Thyroid gland (tissue), 4 donors: ENCODE measurements around the gene ATG4D. TPM values are rescaled to one million over a fixed set of nuclear protein-coding genes. Genes with fewer than 3 reads are reported as not detected.

Experiments used
- DNase-seq, 2 donors: peaks; one replicate each; pipeline ENCODE4 v3.0.0-alpha.2; 2019
- H3K27ac ChIP-seq, 3 donors: fragments of 200-600 bp; sonication (generic); 1 replicate in 2 of 3; 2 replicates in 1 of 3; pipeline ENCODE4 v1.5.1; 2016 to 2019; ENCODE audit warnings: mild to moderate bottlenecking in 1 of 3, moderate library complexity in 1 of 3
- H3K27me3 ChIP-seq: fragments of 200-600 bp; sonication (generic); one replicate; pipeline ENCODE4 v1.5.1; 2019
- H3K36me3 ChIP-seq, 2 donors: fragments of 200-600 bp; sonication (generic); one replicate each; pipeline ENCODE4 v1.5.1; 2016 to 2019
- H3K4me1 ChIP-seq, 2 donors: fragments of 200-600 bp; sonication (generic); one replicate each; pipeline ENCODE4 v1.5.1; 2017 to 2019
- H3K4me3 ChIP-seq, 3 donors: fragments of 200-600 bp; sonication (generic); replicated peaks in 1 of 3; 1 replicate in 2 of 3; 2 replicates in 1 of 3; pipeline ENCODE4 v1.5.1; 2016; ENCODE audit warnings: mild to moderate bottlenecking in 1 of 3
- H3K9me3 ChIP-seq: fragments of 200-600 bp; sonication (generic); one replicate; pipeline ENCODE4 v1.5.1; 2017
- POLR2A ChIP-seq, 2 donors: fragments of 450-650 bp; IDR thresholded peaks; one replicate each; pipeline ENCODE4 v1.6.1; 2017; ENCODE audit warnings: antibody characterized with exemption in 2 of 2, mild to moderate bottlenecking in 2 of 2, moderate library complexity in 1 of 2
- WGBS, 2 donors: methylation state at CpG; one replicate each; pipeline ENCODE4 v1.1.5; 2017; 5-methylcytosine and 5-hydroxymethylcytosine counted together
- intact Hi-C: fragments of 100-400 bp; cut with DNase I; formaldehyde crosslinking; loops from one replicate; pipeline ENCODE4 v1.15.1; 2023
- total RNA-seq, 4 donors: library from RNA; depleted of rRNA; stranded (reverse); fragments of >200 nt; gene quantifications; one replicate each; pipeline ENCODE4 v1.2.3, GENCODE V29; 2016
- TF ChIP-seq, protein P1 (sequence below), 6 experiments: fragments of 200-600 bp in 3 of 6; fragments of 450-650 bp in 3 of 6; sonication (generic) in 3 of 6; IDR thresholded peaks; one replicate each; pipeline ENCODE4 v1.5.1; 2016 to 2019; ENCODE audit warnings: antibody characterized with exemption in 6 of 6, mild to moderate bottlenecking in 2 of 6, inconsistent platforms in 1 of 6, moderate library complexity in 1 of 6

The ATG4D gene
- total RNA-seq, 4 donors from 2014 or later = 28.4 to 37.0 (median 31.3) TPM

DNA sequence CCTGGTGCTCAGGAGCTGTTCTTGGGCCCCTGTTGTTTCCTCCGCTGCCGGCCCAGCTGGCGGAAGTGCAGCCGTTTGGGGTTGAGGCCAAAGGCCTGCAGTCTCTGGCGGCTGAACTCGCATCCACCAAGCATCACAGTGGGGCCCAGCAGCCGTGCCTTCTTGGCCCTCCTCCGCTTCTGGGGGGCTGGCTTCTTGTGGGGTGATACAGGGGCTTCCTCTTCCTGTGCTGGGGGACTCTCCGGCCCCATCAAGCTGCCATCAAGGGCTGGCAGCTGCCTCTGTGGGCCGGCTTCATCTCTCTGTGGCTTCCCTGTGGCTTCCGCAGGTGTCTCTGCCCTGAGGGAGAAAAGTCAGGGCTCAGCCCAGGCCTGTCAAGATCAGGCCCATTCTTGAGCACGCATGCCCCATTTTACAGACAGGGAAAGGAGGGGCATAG is 10.3 kb downstream of the ATG4D start:
- Histone ChIP-seq H3K27me3 (no peaks in the 10 kb centered on the region), H3K9me3 (no peaks in the 10 kb centered on the region), H3K36me3 (peaks cover 55 to 60% of the 10 kb centered on the region in 2 donors), H3K4me1 (no peaks in the 10 kb centered on the region), H3K27ac (no peak overlapping the region), H3K4me3 (no peak overlapping the region)
- 78 to 90% methylated on average over 5 to 7 of the region's 12 CpGs for WGBS, 2 donors
- intact Hi-C loops = no loop called here
- TF ChIP-seq, protein P1, sequence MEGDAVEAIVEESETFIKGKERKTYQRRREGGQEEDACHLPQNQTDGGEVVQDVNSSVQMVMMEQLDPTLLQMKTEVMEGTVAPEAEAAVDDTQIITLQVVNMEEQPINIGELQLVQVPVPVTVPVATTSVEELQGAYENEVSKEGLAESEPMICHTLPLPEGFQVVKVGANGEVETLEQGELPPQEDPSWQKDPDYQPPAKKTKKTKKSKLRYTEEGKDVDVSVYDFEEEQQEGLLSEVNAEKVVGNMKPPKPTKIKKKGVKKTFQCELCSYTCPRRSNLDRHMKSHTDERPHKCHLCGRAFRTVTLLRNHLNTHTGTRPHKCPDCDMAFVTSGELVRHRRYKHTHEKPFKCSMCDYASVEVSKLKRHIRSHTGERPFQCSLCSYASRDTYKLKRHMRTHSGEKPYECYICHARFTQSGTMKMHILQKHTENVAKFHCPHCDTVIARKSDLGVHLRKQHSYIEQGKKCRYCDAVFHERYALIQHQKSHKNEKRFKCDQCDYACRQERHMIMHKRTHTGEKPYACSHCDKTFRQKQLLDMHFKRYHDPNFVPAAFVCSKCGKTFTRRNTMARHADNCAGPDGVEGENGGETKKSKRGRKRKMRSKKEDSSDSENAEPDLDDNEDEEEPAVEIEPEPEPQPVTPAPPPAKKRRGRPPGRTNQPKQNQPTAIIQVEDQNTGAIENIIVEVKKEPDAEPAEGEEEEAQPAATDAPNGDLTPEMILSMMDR (IDR thresholded peaks at IDR 0.05) = no peak
- no peak for TF ChIP-seq POLR2A (IDR thresholded peaks at IDR 0.05)
- DNase-seq = no peak

DNA sequence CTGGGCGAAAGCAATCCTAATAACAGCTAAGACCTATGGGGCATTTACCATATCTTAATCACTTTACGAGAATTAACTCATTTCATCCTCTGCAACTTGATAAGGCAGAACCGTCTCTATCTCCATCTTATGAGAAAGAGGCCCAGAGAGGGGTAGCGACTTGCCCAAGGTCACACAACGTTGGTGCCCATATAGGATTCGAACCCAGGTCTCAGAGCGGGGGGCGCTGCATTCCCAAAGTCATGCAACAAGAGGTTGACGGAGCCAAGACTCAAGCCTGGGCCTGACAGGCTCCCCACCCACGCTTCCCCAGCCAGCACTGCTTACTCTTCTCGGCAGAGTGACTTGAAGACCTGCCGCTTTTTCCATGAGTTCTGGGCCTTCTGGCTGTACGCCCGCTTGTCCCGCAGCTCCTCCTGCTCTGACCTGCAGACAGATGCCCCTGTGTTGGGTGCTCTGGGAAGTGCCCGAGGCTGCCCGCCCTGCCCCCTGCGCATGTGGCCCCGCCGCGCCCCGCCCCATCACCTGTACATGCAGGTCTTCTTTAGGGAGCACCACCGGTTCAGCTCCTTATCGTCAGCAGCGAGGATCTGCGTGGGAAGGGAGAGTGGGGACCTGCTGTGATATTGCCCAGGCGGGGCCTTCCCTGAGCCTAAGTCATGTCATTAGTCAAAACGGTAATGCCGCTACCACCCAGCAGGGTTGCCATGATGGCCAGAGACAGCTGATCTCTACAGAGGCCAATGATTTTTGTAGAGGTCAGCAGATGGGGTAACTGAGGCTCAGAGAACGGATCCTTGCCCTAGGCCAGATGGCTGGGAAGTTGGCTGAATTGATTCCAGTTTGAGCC is 11.3 kb downstream of the ATG4D start:
- no peak for DNase-seq
- Histone ChIP-seq H3K27me3 (no peaks in the 10 kb centered on the region), H3K27ac (no peak overlapping the region), H3K36me3 (peaks cover 55 to 61% of the 10 kb centered on the region in 2 donors), H3K4me1 (no peaks in the 10 kb centered on the region), H3K9me3 (no peaks in the 10 kb centered on the region), H3K4me3 (no peak overlapping the region)
- WGBS, 2 donors = 89 to 90% methylated on average over 25 to 30 of the region's 30 CpGs
- intact Hi-C loops = no loop called here
- TF ChIP-seq, protein P1 (IDR thresholded peaks at IDR 0.05) = no peak
- no peak for TF ChIP-seq POLR2A (IDR thresholded peaks at IDR 0.05)

DNA sequence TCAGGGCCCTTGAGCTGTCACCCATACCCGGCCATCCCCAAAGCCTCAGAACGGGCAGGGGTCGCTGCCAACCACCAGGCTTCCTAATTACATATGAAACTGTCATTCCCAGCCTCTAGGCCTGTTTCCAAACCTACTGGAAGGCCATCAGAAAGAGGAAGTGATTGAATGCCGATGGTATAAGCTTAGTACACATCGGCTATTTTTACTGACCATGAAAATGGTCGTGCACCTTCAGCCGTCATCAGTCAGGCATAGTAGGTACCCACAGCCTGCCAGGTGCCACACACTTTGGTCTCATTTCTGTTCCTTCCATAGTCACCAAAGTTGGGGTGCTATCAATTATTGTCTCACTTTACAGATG is 11.9 kb downstream of the ATG4D start:
- no peak for TF ChIP-seq POLR2A (IDR thresholded peaks at IDR 0.05)
- TF ChIP-seq, protein P1 (IDR thresholded peaks at IDR 0.05) = no peak
- intact Hi-C loops = no loop called here
- Histone ChIP-seq H3K36me3 (peaks cover 59 to 61% of the 10 kb centered on the region in 2 donors), H3K27ac (no peak overlapping the region), H3K9me3 (no peaks in the 10 kb centered on the region), H3K4me1 (no peaks in the 10 kb centered on the region), H3K27me3 (no peaks in the 10 kb centered on the region), H3K4me3 (no peak overlapping the region)
- DNase-seq = no peak
- WGBS, 2 donors = 89 to 90% methylated on average over 5 to 7 of the region's 7 CpGs

DNA sequence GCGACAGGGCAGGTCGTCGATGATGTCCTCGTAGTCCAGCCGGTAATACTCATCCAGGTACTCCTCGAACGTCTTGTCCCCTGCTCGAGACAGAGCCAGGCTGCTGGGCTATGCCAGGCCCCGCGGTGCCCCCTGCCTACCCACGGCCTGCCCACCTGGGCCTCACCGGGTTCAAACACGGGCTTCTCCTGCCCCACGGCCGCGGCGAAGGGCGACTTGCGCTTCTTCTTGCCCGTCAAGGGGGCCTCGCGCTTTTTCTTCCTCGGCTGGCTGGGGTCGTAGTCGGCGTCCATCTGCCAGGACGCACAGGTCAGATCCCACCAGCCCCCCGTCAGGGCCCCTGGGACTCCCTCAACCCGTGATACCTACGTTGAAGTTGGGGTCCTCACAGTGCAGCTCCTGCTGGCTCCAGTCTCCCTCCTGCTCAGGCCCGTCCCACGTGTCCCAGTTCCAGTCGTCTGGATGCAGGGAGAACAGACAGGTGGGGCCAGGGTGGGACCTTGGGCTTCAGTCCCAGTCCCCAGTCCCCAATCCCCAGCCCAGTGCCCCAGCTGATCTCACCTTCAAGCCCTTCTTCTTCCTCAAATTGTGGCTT is 14.0 kb downstream of the ATG4D start:
- Histone ChIP-seq H3K36me3 (peaks cover 48 to 51% of the 10 kb centered on the region in 2 donors), H3K9me3 (no peaks in the 10 kb centered on the region), H3K4me1 (no peaks in the 10 kb centered on the region), H3K27me3 (no peaks in the 10 kb centered on the region), H3K4me3 (no peak overlapping the region), H3K27ac (no peak overlapping the region)
- 95% methylated on average over 25 to 33 of the region's 33 CpGs for WGBS, 2 donors
- intact Hi-C loops = no loop called here
- TF ChIP-seq, protein P1 (IDR thresholded peaks at IDR 0.05) = no peak
- no peak for DNase-seq

DNA sequence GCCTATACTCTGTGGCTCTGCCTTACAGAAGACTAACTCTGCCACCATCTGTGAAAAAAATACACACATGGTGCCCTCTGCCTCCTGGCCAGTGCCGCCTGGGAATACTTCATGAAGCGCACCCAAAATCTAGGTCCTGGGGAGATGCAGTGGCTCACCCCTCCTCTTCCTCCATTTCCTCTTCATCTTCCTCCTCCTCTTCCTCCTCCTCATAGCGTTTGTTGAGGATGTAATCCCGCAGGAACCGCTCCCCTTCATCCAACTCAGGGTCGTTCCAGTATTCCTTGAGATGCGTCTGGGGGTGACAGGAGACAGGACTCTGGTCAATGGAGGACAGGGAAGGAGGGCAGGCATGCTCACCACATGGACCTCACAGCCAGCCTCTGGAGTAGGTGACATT is 16.4 kb downstream of the ATG4D start:
- Histone ChIP-seq H3K36me3 (peaks cover 27 to 28% of the 10 kb centered on the region in 2 donors), H3K4me1 (peaks cover 4 to 8% of the 10 kb centered on the region in 2 donors), H3K27ac (no peak overlapping the region), H3K9me3 (no peaks in the 10 kb centered on the region), H3K27me3 (no peaks in the 10 kb centered on the region), H3K4me3 (no peak overlapping the region)
- no peak for TF ChIP-seq POLR2A (IDR thresholded peaks at IDR 0.05)
- TF ChIP-seq, protein P1 (IDR thresholded peaks at IDR 0.05) = no peak
- intact Hi-C loops = loop anchor here (10.0 kb wide), 1 partner anchor 55 kb away; the partner anchor contains the start of gene KEAP1
- no peak for DNase-seq
- WGBS, 2 donors = 92 to 93% methylated on average over 7 of the region's 7 CpGs
